Activated CD4-positive, alpha-beta T cell treated with anti-CD3 and anti-CD28 coated beads for 24 hours (primary cell): ENCODE data around the gene ARFGAP3.
"Not testable (repeated sequence)": the region's sequence is repeated elsewhere in the genome, so short reads cannot be mapped to it uniquely, and the experiment has no call there.

ENCODE experiments used
- DNase-seq, 2 donors: peaks; one replicate each; pipeline ENCODE4 v3.0.0-alpha.2; 2020; ENCODE audit warnings: low read depth in 2 of 2

ARFGAP3 gene

GRCh38 chr22:42769238-42769573, 87.9 kb downstream of the ARFGAP3 start:
- DNase-seq: no peak

GRCh38 chr22:42768385-42769035, 88.6 kb downstream of the ARFGAP3 start:
- no peak for DNase-seq

GRCh38 chr22:42766860-42767259, 90.2 kb downstream of the ARFGAP3 start:
- no peak for DNase-seq

- DNase-seq: no peak
Observed at GRCh38 chr22:42764895-42765363, 92.1 kb downstream of the ARFGAP3 start.

- no peak for DNase-seq
Observed at GRCh38 chr22:42763965-42764480, 93.0 kb downstream of the ARFGAP3 start.

GRCh38 chr22:42760806-42761565, 96.1 kb downstream of the ARFGAP3 start:
- DNase-seq: no peak

GRCh38 chr22:42758931-42759629, 98.0 kb downstream of the ARFGAP3 start:
- no peak for DNase-seq

GRCh38 chr22:42755553-42755952, 101.5 kb downstream of the ARFGAP3 start:
- not testable (repeated sequence) for DNase-seq

- DNase-seq: not testable (repeated sequence)
Observed at GRCh38 chr22:42755121-42755520, 102.0 kb downstream of the ARFGAP3 start.

- DNase-seq: no peak
Observed at GRCh38 chr22:42754658-42755057, 102.4 kb downstream of the ARFGAP3 start.

- no peak for DNase-seq
Observed at GRCh38 chr22:42752912-42753311, 104.2 kb downstream of the ARFGAP3 start.

- DNase-seq: no peak
Observed at GRCh38 chr22:42752230-42752746, 104.8 kb downstream of the ARFGAP3 start.

- not testable (repeated sequence) for DNase-seq
Observed at GRCh38 chr22:42750421-42750820, 106.7 kb downstream of the ARFGAP3 start.

GRCh38 chr22:42747701-42748513, 109.2 kb downstream of the ARFGAP3 start:
- DNase-seq: no peak
